Measurements from ENCODE around the gene SHC3. TPM values are rescaled to one million over a fixed set of nuclear protein-coding genes. Genes with fewer than 3 reads are reported as not detected.

Gene SHC3
- total RNA-seq, 1 experiment from 2014 or later = 4.0 TPM

- Mint-ChIP-seq H3K9me3 (ENCODE audit: low read depth, unreplicated experiment) (no peaks in the 10 kb centered on the region), H3K27ac (ENCODE audit: unreplicated experiment) (no peak overlapping the region), H3K27me3 (ENCODE audit: unreplicated experiment) (no peaks in the 10 kb centered on the region), H3K4me1 (ENCODE audit: low read depth, unreplicated experiment) (peaks cover 9% of the 10 kb centered on the region), H3K4me3 (ENCODE audit: low read depth, unreplicated experiment) (no peak overlapping the region), H3K36me3 (ENCODE audit: insufficient read depth, unreplicated experiment) (no peaks in the 10 kb centered on the region)
- BruUV-seq (replicated peaks) = no TSS peak
- CTCF ChIA-PET = interaction anchor here (0.9 to 1.2 kb wide), 2 partner anchors 15 to 107 kb away, joined by 3 to 5 read pairs; no protein-coding TSS in a partner anchor
- intact Hi-C loops (cut with micrococcal nuclease; ENCODE audit: unreplicated experiment) = no loop called here
- TF ChIP-seq CTCF (IDR thresholded peaks at IDR 0.05; ENCODE audit: unreplicated experiment) = no peak
- no peak for DNase-seq
These were observed 7.4 kb downstream of the SHC3 start for GRCh38 chr9:89171231-89171630.

- TF ChIP-seq CTCF (IDR thresholded peaks at IDR 0.05; ENCODE audit: unreplicated experiment) = no peak
- Mint-ChIP-seq H3K4me3 (ENCODE audit: low read depth, unreplicated experiment) (no peak overlapping the region), H3K9me3 (ENCODE audit: low read depth, unreplicated experiment) (no peaks in the 10 kb centered on the region), H3K27ac (ENCODE audit: unreplicated experiment) (no peak overlapping the region), H3K27me3 (ENCODE audit: unreplicated experiment) (no peaks in the 10 kb centered on the region), H3K4me1 (ENCODE audit: low read depth, unreplicated experiment) (peaks cover 25% of the 10 kb centered on the region), H3K36me3 (ENCODE audit: insufficient read depth, unreplicated experiment) (no peaks in the 10 kb centered on the region)
- no peak for DNase-seq
- CTCF ChIA-PET = interaction anchor here (0.6 kb wide), 1 partner anchor 166 kb away, joined by 3 read pairs; no protein-coding TSS in a partner anchor
- BruUV-seq (replicated peaks) = no TSS peak
- intact Hi-C loops (cut with micrococcal nuclease; ENCODE audit: unreplicated experiment) = no loop called here
These were observed 9.5 kb downstream of the SHC3 start for GRCh38 chr9:89168901-89169813.

GRCh38 chr9:89167788-89168187 is 10.8 kb downstream of the SHC3 start:
- CTCF ChIA-PET = interaction anchor here (0.5 kb wide), 1 partner anchor 1810 kb away, joined by 3 read pairs; no protein-coding TSS in a partner anchor
- no TSS peak for BruUV-seq (replicated peaks)
- no peaks in the 10 kb centered on the region for H3K36me3 Mint-ChIP-seq (ENCODE audit: insufficient read depth, unreplicated experiment)
- H3K4me1 Mint-ChIP-seq (ENCODE audit: low read depth, unreplicated experiment) = peaks cover 29% of the 10 kb centered on the region
- no peak for TF ChIP-seq CTCF (IDR thresholded peaks at IDR 0.05; ENCODE audit: unreplicated experiment)
- DNase-seq = no peak
- no peak overlapping the region for H3K27ac Mint-ChIP-seq (ENCODE audit: unreplicated experiment)
- intact Hi-C loops (cut with micrococcal nuclease; ENCODE audit: unreplicated experiment) = no loop called here
- H3K4me3 Mint-ChIP-seq (ENCODE audit: low read depth, unreplicated experiment) = no peak overlapping the region
- no peaks in the 10 kb centered on the region for H3K27me3 Mint-ChIP-seq (ENCODE audit: unreplicated experiment)
- H3K9me3 Mint-ChIP-seq (ENCODE audit: low read depth, unreplicated experiment) = no peaks in the 10 kb centered on the region

- no peak for DNase-seq
- BruUV-seq (replicated peaks) = no TSS peak
- Mint-ChIP-seq H3K27me3 (ENCODE audit: unreplicated experiment) (no peaks in the 10 kb centered on the region), H3K36me3 (ENCODE audit: insufficient read depth, unreplicated experiment) (no peaks in the 10 kb centered on the region), H3K4me1 (ENCODE audit: low read depth, unreplicated experiment) (peaks cover 29% of the 10 kb centered on the region), H3K9me3 (ENCODE audit: low read depth, unreplicated experiment) (no peaks in the 10 kb centered on the region), H3K4me3 (ENCODE audit: low read depth, unreplicated experiment) (no peak overlapping the region), H3K27ac (ENCODE audit: unreplicated experiment) (no peak overlapping the region)
- intact Hi-C loops (cut with micrococcal nuclease; ENCODE audit: unreplicated experiment) = no loop called here
- CTCF ChIA-PET = no interaction called here
- TF ChIP-seq CTCF (IDR thresholded peaks at IDR 0.05; ENCODE audit: unreplicated experiment) = no peak
These were observed 11.8 kb downstream of the SHC3 start for GRCh38 chr9:89166852-89167251.

Measured in Calu3 (cell line).